A172 (cell line): ENCODE results near the gene HAUS8. TPM values are rescaled to one million over a fixed set of nuclear protein-coding genes. Genes with fewer than 3 reads are reported as not detected.

Source experiments
- DNase-seq: peaks from one replicate; pipeline ENCODE4 v3.0.0-alpha.2; 2015; ENCODE audit warnings: low spot score
- total RNA-seq: library from RNA; depleted of rRNA; stranded (reverse); fragments of >200 nt; shearing (Covaris generic); gene quantifications from 2 replicates; pipeline ENCODE4 v1.2.3, GENCODE V29; 2014

HAUS8 gene
- total RNA-seq, 1 experiment from 2014 or later: 26.7 TPM

DNA sequence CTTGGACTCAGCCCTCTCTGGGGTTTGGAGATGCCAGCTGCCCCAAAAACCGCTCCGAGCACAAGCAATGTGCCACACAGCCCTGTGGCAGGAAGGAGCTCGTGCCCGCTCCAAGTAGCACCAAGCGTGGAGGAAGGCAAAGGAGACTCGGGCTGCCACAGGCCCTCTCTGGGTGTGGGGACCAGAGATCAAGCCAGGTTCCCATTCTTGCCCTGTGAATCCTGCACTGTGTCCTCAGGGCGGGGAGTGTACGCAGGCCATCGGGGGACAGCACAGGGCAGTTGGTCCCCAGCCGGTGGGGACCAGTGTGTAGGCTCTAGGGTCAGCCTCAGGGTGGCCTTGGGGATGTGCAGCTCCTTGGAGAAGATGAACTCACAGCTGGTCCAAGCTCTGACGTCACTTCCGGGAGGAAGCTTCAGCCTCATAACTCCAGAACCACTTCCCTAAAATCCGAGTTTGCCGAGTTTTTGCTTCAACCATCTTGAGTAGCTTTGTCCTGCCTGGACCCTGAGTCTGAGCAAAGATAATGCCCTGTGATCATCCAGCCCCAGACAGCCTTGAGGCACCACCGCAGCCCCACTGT is 39.3 kb downstream of the HAUS8 start:
- DNase-seq: no peak

DNA sequence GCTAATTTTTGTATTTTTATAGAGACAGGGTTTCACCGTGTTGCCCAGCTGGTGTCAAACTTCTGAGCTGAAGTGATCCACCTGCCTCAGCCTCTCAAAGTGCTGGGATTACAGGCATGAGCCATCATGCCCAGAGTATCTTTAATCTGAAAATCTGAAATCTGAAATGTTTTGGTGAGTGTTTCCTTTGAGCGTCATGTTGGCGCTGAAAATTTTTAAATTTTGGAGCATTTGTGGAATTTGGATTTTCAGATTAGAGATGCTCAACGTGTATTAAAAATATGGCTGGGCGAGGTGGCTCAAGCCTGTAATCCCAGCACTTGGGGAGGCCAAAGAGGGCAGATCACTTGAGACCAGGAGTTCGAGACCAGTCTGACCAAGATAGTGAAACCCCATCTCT is 43.5 kb downstream of the HAUS8 start:
- no peak for DNase-seq

DNA sequence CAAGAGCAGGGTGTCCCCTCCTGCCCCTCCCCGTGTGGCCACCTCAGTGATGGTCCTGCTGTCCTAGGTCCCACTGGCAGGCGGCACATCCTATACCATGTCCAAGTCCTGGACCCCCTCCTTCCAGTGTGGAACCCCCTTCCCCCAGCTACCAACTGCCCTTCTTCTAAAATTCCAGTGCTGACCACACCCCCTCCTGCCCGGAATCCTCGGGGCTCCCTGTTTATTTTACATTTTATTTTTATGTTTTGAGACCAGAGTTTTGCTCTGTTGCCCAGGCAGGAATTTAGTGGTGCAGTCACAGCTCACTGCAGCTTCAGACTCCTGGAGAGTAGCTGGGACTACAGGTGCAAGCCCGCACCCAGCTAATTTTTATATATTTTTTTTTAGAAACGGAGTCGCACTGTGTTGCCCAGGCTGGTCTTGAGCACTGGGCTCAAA is 47.7 kb downstream of the HAUS8 start:
- DNase-seq: no peak

DNA sequence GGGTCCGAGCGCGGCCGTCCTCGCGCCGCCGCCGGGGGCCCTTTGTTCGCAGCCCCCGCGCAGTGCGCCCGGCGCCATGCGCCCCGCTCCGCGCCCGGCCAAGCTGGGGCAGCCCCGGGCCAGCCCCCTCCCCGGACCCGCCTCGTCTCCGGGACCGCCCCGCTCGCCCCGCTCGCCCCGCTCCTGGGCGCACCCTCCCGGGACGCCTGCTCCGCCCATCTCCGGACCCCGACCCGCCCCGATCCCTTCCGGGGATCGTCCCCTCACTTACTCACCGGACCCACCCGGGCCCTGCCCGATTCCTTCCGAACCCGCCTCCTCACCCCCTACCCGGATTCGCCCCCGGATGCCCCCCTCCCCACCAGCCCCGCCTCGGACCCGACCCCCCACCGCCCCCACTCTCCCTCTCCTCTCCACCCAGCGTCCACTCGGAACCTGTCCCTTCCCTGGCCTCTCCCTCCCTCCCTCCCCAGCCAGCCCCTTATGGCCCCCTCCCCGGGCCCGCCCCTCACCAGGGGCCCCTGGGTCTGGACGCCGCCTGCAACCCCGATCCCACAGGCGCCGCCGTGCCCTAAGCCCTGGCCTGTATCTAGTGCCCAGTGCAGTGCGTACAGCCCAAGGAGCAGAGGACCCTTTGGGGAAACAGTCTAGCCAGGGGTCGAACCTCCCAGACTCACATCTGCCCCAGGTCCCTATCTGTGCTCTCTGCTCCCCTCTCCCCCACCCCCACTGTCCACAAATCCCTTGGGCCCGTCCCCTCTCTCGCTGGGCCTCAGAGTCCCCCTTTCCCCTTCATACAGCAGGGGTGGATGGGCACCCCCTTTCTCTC is 48.3 kb downstream of the HAUS8 start, which contains the start of gene CPAMD8:
Gene CPAMD8, minus strand, starts transcription at position 105 of the 829 bp plus-strand sequence. CDS start 168 bp downstream, outside the sequence.
- no peak for DNase-seq

DNA sequence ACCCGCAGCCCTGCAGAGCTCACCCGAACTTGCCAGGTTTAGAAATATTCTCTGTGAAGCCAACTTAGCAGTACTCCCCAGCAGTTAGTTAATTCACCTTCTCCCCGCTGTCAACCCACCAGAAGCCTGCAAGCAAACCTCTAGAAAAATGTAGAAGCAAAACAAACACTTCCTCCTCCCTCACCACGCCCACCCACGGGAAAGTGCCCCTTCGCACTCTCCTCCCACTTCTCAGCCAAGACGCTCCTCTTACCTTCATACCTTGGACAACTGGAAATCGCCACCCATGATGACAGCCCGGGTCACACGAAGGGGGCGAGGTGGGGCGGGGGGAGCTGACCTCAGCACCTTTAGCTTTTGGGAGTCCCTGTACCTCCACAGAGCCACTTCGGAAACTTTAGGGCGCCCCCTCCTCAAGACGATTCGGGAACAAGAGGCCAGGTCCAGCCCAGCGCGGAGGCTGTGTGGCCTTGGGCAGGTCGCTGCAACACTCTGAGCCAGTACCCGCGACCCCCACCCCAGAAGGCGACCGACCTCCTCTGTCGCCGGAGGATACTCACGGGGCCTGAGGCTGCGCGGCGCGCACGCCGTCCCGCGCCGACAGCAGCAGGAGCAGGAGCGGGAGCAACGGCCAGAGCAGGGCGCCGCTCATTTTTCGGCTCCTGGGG is 49.1 kb downstream of the HAUS8 start:
- no peak for DNase-seq

DNA sequence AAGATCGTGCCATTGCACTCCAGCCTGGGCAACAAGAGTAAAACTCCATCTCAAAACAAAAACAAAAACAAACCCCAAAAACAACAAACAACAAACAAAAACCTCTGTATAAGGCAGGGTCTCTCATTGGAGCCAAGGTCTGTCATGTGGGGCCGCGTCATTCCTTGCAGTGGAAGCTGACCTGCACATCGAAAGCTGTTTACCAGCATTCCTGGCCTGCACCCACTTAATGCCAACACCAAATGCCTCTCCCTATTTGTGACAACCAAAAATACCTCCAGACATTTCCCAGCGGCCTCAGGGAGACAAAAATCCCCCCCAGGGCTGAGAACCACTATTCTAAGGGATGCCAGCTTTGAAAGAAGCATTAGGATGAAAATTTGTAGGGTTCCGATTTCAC is 49.9 kb downstream of the HAUS8 start:
- DNase-seq: no peak

DNA sequence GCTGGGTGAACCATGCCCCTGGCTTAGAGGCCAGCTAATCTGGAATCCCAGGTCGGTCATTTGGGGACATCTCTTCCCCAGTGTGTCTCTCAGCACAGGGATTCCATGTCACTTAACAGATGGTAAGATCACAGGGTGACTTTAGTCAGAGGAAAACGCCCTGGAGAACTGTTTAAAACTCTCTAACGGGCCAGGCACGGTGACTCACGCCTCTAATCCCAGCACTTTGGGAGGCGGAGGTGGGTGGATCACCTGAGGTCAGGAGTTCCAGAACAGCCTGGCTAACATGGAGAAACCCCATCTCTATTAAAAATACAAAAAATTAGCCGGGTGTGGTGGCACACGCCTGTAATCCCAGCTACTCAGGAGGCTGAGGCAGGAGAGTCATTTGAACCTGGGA is 50.3 kb downstream of the HAUS8 start:
- peak; percentile 21 for DNase-seq

DNA sequence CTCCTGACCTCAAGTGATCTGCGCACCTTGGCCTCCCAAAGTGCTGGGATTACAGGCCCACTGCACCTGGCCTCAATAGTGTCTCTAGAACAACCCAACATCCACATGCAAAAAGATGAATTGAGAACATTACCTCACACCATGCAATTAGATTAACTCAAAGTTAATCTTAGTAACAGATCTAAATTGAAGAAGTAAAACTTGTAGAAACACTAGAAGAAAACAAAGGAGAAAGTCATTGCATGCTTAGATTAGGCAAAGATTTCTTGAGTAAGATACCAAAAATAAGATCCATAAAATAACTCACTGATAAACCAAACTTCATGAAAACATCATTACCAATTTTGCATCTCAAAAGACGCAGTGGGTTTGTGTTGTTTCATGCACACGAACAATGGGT is 51.4 kb downstream of the HAUS8 start:
- no peak for DNase-seq

DNA sequence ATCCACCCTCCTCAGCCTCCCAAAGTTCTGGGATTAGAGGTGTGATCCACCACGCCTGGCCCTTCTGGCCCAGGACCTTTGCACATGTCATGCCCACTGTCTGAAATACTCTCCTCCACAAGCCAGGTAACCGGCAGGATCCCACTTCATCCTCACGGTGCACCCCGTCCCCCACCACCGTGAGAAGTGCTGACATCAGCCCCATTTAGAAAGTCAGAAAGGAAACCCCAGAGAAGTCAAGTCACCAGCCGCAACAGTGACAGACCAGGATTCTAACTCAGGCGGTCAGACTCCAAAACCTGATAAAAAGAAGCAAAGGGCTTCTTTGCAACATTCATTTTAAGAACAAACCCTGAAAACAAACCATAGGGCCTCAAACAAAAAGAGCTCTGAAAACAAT is 52.5 kb downstream of the HAUS8 start:
- no peak for DNase-seq

DNA sequence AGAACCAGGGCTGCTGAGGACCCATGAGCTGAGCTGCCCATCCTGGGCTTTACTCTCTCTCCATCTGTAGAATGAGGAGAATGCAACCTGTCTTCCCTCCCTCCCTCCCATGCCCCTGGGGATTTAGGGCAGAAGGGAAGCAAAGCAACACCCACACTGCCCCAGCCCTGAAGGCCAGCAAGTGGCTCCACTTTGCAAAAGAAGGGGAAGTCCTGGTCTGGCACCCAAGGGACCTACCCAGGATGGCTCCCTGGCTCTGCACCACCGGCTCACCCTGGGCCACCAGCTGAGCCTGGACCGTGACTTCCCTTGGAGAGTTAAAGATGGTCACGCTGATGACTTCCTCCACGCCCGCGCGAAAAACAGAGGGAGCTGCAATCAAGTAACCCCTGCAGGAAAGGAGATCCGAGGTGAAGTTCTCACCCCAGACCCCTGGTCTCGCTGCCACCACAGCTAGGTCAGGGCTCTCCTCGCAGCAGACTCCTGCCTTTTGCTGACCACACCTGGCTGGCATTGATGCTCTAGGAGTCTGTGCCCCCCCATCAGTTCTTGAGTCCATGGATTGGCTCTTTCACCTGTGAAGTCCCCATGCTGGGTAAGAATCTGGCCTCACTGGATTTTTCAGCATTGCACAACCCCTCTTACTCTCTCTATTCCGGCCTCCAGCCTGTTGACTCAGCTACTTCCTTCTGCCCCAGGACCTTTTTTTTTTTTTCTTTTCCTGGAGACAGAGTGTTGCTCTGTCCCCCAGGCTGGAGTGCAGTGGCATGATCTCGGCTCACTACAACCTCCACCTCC is 53.3 kb downstream of the HAUS8 start:
- DNase-seq: no peak

DNA sequence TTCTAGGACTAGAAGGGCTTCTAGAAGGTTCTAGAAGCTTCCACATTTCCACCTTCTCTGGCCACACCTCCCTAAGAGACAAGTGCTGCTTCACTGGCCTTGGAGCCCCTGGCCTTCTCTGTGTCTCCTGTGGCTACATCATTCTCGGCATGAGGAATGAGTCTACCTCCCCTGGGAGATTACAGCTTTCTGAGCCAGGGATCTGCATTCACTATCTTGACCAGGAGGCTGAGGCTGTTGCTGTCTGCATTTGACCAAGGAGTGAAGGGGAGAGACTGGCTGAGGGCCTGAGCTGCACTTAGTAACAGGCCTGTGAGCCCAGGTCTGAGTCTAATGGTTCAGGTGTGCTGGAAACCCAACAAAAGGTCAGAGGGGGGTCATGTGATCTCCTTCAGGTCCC is 53.9 kb downstream of the HAUS8 start:
- no peak for DNase-seq

DNA sequence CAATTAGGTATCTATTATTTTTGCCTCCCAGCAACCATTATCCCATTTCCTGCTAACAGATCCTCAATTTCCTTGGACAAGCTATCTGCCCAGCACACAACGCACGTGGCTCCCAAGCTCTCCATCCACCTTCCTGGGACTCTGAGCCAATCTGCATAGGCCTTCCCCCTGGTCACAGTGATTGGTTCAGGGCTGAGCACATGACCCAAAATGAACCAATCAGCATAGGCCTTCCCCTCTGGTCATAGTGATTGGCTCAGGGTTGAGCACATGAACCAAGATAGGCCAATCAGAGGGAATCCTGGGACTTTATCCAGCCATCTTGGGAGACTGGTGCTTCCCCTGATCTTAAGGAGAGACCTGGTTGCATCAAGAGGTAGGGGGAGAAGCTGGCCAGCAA is 54.4 kb downstream of the HAUS8 start:
- DNase-seq: peak; percentile 20

DNA sequence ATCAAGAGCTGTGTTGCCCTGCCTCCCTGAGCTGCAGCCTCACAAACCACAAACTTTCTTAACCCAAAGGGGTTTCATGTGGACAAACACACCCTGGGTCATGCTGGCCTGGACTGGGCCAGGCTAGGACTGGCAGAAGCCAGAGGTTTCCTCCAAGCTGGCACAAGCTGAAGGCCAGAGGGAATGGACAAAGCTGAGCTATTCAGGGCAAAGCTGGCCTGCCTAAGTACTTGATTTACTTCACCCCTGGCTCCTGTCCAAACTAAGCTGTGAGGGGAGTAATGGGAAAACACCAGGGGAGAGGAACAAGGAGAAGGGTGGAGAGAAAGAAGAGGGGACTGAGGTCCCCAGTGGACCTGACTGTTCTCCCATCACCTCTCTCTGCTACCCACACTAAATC is 54.9 kb downstream of the HAUS8 start:
- no peak for DNase-seq

DNA sequence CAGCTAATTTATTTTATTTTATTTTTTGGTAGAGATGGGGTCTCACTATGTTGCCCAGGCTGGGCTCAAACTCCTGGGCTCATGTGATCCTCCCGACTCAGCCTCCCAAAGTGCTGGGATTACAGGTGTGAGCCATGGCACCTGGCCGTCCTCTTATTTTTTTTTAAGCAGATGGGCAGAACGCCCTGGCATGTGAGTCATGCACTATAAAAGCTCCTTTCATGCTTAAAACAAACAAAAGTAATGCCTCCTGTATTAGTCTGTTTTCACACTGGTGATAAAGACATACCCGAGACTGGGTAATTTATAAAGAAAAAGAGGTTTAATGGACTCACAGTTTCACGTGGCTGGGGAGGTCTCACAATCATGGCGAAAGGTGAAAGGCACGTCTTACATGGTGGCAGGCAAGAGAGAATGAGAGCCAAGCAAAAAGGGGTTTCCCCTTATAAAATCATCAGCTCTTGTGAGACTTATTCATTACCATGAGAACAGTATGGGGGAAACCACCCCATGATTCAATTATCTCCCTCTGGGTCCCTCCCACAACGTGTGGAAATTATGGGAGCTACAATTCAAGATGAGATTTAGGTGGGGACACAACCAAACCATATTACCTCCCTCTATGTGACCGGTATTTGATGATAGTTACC is 60.9 kb downstream of the HAUS8 start:
- peak; percentile 46 for DNase-seq

DNA sequence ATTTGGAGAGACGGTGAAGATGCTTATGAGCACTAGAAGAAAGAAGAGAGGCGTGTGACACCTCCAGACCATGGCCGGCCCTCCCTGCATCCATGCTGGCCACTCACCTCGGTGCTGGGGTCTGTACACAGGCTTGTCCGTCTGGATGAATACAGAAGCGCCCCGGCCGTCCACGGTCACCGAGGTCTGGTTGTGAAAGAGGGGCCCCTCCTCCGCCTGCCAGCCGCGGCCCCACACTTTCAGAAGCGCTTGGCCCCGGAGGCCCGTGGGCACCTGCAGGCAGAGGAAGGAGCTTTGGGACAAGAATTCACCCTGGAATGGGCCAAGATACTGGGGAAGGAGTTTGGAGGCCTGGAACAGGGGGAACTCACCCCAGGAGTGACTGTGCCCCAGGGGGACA is 63.8 kb downstream of the HAUS8 start:
- no peak for DNase-seq

DNA sequence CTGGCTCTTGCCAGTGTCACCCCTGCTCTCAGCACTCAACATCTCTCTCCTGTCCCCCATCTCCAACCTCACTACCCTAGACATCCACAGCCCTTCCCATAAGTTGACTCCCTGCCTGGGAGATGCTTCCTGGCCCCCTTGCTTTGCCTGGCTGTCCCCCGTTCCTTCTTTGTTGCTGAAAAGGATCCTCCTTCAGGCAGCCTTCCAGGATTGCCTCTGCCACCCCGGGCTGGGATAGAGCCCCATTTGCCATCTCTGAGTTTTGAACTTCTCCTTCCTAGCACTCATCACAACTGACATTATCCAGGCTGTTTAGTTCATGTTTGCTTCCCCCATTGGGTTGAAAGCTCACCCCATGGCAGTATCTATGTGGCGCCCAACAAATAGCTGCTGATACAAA is 68.7 kb downstream of the HAUS8 start:
- DNase-seq: no peak

DNA sequence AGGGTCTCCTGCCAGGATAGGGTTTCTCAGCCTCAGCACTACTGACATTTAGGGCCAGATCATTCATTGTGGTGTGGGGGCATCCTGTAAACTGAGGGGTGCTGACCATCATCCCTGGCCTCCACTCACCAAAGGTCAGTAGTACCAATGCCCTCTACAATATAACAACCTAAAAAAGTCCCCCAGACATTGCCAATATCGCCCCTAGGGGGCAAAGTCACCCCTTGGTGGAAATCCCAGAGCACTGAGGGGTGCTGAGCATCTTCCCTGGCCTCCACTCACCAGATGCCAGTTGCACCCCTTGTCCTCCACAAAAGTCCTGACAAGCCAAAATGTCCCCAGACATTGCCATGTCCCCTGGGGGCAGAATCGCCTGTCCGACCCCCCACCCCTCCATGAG is 70.3 kb downstream of the HAUS8 start:
- DNase-seq: no peak

DNA sequence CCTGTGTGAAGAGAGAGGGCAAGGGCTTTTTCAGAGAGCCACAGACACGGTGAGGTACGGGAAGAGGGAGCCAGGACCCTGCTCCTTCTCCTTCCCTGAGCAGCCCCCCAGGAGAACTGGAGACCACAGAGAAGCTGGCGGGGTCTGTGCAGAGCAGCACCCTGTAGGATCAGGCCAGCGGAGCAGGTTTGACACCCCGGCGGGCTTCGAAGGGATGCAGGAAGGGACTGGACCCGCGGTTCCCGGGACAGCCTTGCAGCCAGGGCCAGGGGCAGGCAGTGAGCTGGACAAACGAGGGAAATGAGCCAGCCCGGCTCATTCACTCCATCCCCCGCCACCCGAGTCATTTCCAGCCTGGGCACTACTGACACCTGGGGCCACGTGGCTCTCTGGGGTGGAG is 70.9 kb downstream of the HAUS8 start:
- DNase-seq: no peak

DNA sequence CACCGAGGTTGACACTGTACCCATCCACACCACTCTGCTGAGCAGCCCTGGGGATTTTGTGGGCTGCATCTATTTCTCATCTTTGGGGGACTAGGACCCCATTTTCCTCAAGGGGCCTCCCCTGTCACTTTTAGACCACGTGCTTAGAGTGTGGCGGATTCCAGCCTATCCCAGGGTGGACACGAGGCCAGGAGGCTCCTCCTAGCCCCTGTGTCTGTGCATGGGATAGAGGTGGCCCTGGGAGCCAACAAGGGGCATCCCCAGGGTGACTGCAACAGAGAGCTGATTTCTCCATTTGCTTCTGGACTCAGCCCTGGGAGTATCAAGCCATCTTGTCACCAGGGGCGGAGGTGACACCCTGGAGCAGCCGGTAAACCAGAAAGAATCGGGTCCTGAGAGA is 72.8 kb downstream of the HAUS8 start:
- DNase-seq: no peak

DNA sequence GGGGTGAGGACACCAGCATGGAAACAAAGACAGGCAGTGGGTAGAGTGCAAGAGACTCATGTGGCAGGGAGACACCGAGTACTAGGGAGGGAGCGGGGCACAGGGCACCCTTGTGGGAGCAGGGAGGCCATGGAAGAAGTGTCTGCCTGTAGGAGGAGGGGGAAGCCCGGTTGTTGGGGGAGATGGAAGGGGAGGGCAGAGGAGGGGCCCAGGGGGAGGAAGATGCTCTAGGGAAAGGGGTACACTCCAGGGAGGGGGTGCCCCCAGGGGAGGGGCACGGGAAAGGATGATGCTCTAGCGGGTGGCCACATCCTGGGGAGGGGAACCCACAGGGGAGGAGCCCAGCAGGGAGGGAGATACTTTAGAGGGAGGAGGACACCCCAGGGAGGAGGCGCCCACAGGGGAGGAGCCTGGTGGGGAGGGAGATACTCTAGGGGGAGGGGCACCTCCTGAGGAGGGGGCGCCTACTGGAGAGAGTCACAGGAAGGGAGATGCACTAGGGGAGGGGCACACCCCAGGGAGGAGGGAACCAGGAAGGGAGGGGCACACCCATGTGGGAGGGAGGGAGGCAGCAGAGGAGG is 73.6 kb downstream of the HAUS8 start:
- DNase-seq: no peak
